Right atrium auricular region (tissue), 2 donors: Measurements from ENCODE around the gene POLR1F. TPM values are rescaled to one million over a fixed set of nuclear protein-coding genes. Genes with fewer than 3 reads are reported as not detected.
"Not testable (repeated sequence)": the region's sequence is repeated elsewhere in the genome, so short reads cannot be mapped to it uniquely, and the experiment has no call there.

Experiments
- DNase-seq: peaks from one replicate; pipeline ENCODE4 v3.0.0-alpha.2; 2019; ENCODE audit warnings: low spot score
- H3K27ac ChIP-seq, 2 donors: fragments of 200-600 bp; sonication (generic); 1 replicate in 1 of 2; 2 replicates in 1 of 2; pipeline ENCODE4 v1.5.1; 2016 to 2019
- H3K27me3 ChIP-seq, 2 donors: fragments of 200-600 bp; sonication (generic); one replicate each; pipeline versions ENCODE4 v1.5.1 to v1.6.0; 2017 to 2019
- H3K36me3 ChIP-seq: fragments of 200-600 bp; sonication (generic); one replicate; pipeline ENCODE4 v1.5.1; 2016
- H3K4me1 ChIP-seq, 2 donors: fragments of 200-600 bp; sonication (generic); one replicate each; pipeline versions ENCODE4 v1.5.1 to v1.6.0; 2017 to 2019
- H3K4me3 ChIP-seq, 2 donors: fragments of 200-600 bp; sonication (generic); 1 replicate in 1 of 2; 2 replicates in 1 of 2; pipeline ENCODE4 v1.5.1; 2017 to 2019; ENCODE audit warnings: mild to moderate bottlenecking in 1 of 2, moderate library complexity in 1 of 2
- H3K9me3 ChIP-seq, 2 donors: fragments of 200-600 bp; sonication (generic); one replicate each; pipeline ENCODE4 v1.5.1; 2019
- total RNA-seq, 2 donors: library from RNA; depleted of rRNA; stranded (reverse); fragments of >200 nt; gene quantifications; one replicate each; pipeline ENCODE4 v1.1.0, GENCODE V29; 2016
- TF ChIP-seq, protein P1 (sequence below), 2 donors: fragments of 200-600 bp; sonication (generic); IDR thresholded peaks; one replicate each; pipeline ENCODE4 v1.5.1; 2019; ENCODE audit warnings: antibody characterized with exemption in 2 of 2

The POLR1F gene
- total RNA-seq, 2 donors from 2014 or later: 8.5 to 18.9 TPM

DNA sequence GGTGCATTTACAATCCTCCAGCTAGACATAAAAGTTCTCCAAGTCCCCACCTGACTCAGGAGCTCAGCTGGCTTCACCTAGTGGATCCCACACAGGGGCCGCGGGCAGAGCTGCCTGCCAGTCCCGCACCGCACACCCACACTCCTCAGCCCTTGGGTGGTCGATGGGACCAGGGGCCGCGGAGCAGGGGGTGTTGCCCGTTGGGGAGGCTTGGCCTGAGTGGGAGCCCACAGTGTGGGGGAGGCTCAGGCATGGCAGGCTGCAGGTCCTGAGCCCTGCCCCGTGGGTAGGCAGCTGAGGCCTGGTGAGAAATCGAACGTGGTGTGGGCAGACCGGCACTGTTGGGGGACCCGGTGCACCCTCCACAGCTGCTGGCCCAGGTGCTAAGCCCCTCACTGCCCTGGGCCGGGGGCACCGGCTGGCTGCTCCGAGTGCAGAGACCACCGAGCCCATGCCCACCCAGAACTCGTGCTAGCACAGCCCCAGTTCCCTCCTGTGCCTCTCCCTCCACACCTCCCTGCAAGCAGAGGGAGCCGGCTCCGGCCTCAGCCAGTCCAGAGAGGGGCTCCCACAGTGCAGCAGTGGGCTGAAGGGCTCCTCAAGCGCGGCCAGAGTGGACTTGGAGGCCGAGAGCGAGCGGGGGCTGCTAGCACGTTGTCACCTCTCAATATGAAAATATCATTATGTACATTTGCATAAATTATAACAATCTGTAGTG is 16.6 kb downstream of the POLR1F start:
- no peaks in the 10 kb centered on the region for H3K36me3 ChIP-seq
- no peak for DNase-seq

DNA sequence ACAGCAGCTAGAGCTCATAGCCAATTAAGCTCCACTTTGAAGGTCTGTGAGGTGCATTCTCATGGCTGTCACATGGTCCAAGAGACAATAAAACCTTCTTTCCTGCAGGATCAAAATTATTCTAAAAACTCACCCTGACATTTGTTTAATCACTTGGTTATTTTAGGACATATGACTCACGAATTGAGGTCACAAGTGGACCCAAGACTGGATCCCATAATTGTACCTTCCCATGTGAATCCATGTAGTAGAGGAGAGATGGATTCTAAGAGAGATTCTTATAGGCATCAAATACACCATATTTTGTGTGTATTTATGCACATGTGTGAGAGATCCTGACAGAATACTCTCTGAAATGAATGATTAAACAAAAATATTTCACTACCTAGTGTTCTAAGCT is 18.1 kb downstream of the POLR1F start:
- H3K27ac ChIP-seq: no peak overlapping the region
- H3K4me1 ChIP-seq: no peaks in the 10 kb centered on the region
- no peaks in the 10 kb centered on the region for H3K9me3 ChIP-seq
- H3K36me3 ChIP-seq: no peaks in the 10 kb centered on the region
- H3K4me3 ChIP-seq: no peak overlapping the region
- DNase-seq: no peak
- TF ChIP-seq, protein P1, sequence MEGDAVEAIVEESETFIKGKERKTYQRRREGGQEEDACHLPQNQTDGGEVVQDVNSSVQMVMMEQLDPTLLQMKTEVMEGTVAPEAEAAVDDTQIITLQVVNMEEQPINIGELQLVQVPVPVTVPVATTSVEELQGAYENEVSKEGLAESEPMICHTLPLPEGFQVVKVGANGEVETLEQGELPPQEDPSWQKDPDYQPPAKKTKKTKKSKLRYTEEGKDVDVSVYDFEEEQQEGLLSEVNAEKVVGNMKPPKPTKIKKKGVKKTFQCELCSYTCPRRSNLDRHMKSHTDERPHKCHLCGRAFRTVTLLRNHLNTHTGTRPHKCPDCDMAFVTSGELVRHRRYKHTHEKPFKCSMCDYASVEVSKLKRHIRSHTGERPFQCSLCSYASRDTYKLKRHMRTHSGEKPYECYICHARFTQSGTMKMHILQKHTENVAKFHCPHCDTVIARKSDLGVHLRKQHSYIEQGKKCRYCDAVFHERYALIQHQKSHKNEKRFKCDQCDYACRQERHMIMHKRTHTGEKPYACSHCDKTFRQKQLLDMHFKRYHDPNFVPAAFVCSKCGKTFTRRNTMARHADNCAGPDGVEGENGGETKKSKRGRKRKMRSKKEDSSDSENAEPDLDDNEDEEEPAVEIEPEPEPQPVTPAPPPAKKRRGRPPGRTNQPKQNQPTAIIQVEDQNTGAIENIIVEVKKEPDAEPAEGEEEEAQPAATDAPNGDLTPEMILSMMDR (IDR thresholded peaks at IDR 0.05): no peak
- no peaks in the 10 kb centered on the region for H3K27me3 ChIP-seq

More for the DNA sequence above, 16.6 kb downstream of the POLR1F start:
- no peaks in the 10 kb centered on the region for H3K4me1 ChIP-seq
- TF ChIP-seq, protein P1 (IDR thresholded peaks at IDR 0.05): no peak
- no peak overlapping the region for H3K4me3 ChIP-seq
- no peaks in the 10 kb centered on the region for H3K9me3 ChIP-seq
- no peaks in the 10 kb centered on the region for H3K27me3 ChIP-seq
- no peak overlapping the region for H3K27ac ChIP-seq

DNA sequence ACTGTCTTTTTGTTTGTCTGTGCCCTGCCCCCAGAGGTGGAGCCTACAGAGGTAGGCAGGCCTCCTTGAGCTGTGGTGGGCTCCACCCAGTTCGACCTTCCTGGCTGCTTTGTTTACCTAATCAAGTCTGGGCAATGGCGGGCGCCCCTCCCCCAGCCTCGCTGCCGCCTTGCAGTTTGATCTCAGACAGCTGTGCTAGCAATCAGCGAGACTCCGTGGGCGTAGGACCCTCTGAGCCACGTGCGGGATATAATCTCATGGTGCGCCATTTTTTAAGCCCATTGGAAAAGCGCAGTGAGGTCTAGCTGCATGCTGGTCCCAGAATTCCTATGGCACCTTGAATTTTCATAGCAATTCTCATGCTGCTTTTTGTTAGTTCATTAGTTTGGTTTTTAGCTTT is 19.7 kb downstream of the POLR1F start:
- H3K4me1 ChIP-seq, H3K36me3 ChIP-seq, H3K4me3 ChIP-seq, H3K27ac ChIP-seq, H3K9me3 ChIP-seq, DNase-seq, H3K27me3 ChIP-seq: not testable (repeated sequence)

DNA sequence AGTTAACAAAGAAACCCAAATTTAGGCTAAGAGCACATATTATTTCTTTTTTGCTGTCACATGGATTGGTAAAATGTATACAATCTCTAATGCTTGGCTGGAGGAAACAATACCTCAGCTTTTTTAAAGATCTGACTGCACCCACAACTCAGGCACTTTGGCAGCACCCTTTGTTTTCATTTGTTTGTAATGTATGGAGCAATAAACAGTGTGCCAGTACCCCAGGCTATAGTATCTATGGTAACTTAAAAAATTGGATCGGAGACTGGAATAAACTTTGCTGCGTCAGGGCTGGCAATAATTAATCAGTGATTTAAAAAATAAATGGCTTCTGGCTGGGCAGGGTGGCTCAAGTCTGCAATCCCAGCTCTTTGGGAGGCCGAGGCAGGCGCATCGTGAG is 27.2 kb downstream of the POLR1F start:
- Histone ChIP-seq H3K36me3 (no peaks in the 10 kb centered on the region), H3K4me3 (no peak overlapping the region), H3K27me3 (no peaks in the 10 kb centered on the region), H3K9me3 (no peaks in the 10 kb centered on the region), H3K4me1 (no peaks in the 10 kb centered on the region), H3K27ac (no peak overlapping the region)
- no peak for DNase-seq
- TF ChIP-seq, protein P1 (IDR thresholded peaks at IDR 0.05): no peak

DNA sequence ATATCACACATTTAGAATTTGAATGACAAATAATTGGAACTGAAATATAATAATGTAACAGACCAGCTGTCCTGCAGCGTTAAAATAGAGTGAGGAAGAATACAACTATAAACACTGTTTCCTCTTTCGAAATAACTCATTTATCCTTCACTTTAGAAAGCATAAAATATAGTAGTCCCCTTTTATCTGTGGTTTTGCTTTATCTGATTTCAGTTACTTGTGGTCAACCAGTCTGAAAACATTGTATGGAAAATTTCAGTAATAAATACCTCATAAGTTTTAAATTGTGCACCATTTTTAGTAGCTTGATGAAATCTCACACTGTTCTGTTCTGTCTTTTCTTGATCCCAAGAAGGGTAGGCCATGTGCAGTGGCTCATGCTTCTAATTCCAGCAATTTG is 31.7 kb downstream of the POLR1F start:
- TF ChIP-seq, protein P1 (IDR thresholded peaks at IDR 0.05): no peak
- no peak overlapping the region for H3K27ac ChIP-seq
- no peak overlapping the region for H3K4me3 ChIP-seq
- H3K9me3 ChIP-seq: no peaks in the 10 kb centered on the region
- H3K36me3 ChIP-seq: no peaks in the 10 kb centered on the region
- no peaks in the 10 kb centered on the region for H3K4me1 ChIP-seq
- no peak for DNase-seq
- H3K27me3 ChIP-seq: no peaks in the 10 kb centered on the region

DNA sequence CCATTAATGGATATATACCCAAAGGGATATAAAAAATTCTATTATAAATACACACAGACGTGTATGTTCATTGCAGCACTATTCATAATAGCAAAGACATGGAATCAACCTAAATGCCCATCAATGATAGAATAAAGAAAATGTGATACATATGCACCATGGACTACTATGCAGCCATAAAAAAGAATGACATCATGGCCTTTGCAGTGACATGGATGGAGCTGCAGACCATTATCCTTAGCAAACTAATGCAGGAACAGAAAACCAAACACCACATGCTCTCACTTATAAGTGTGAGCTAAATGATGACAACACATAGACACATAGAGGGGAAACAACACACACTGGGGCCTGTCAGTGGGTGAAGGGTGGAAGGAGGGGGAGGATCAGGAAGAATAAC is 33.0 kb downstream of the POLR1F start:
- no peak for DNase-seq
- H3K27ac ChIP-seq: no peak overlapping the region
- no peaks in the 10 kb centered on the region for H3K36me3 ChIP-seq
- no peaks in the 10 kb centered on the region for H3K9me3 ChIP-seq
- no peaks in the 10 kb centered on the region for H3K4me1 ChIP-seq
- H3K4me3 ChIP-seq: no peak overlapping the region
- no peaks in the 10 kb centered on the region for H3K27me3 ChIP-seq
- TF ChIP-seq, protein P1 (IDR thresholded peaks at IDR 0.05): no peak
